ENCODE results near the gene SDHA. TPM values are rescaled to one million over a fixed set of nuclear protein-coding genes. Genes with fewer than 3 reads are reported as not detected.

Gene SDHA
- total and polyA plus RNA-seq, 12 donors = 116 to 296 (median 202) TPM

GRCh38 chr5:198516-199196 lies 19.5 kb upstream of the SDHA start:
- Histone ChIP-seq H3K27ac (no peak overlapping the region), H3K4me1 (replicated peaks in 1 of 2) (no peaks in the 10 kb centered on the region), H3K27me3 (no peaks in the 10 kb centered on the region), H3K36me3 (replicated peaks in 1 of 2) (peaks cover 0 to 4% of the 10 kb centered on the region in 2 donors), H3K9me3 (replicated peaks in 1 of 3) (no peaks in the 10 kb centered on the region), H3K4me3 (no peak overlapping the region)
- peak in 2 of 7 donors; percentile 1 to 2 for DNase-seq
- TF ChIP-seq CTCF (IDR thresholded peaks at IDR 0.05) = no peak
- TF ChIP-seq POLR2A (IDR thresholded peaks at IDR 0.05) = no peak
- 97 to 99% (median 98%) methylated on average over 17 to 21 of the region's 21 CpGs for WGBS, 4 donors
- intact Hi-C loops (cut with DNase I) = no loop called here

GRCh38 chr5:199197-199949 lies 18.7 kb upstream of the SDHA start:
- 92 to 96% (median 95%) methylated on average over 9 to 16 of the region's 16 CpGs for WGBS, 4 donors
- no peak for TF ChIP-seq CTCF (IDR thresholded peaks at IDR 0.05)
- TF ChIP-seq POLR2A (IDR thresholded peaks at IDR 0.05) = no peak
- Histone ChIP-seq H3K4me1 (replicated peaks in 1 of 2) (no peaks in the 10 kb centered on the region), H3K9me3 (replicated peaks in 1 of 3) (no peaks in the 10 kb centered on the region), H3K27ac (no peak overlapping the region), H3K36me3 (replicated peaks in 1 of 2) (peaks cover 0 to 12% of the 10 kb centered on the region in 2 donors), H3K4me3 (no peak overlapping the region), H3K27me3 (no peaks in the 10 kb centered on the region)
- intact Hi-C loops (cut with DNase I) = no loop called here
- DNase-seq = peak in 2 of 7 donors; percentile 4 to 11

GRCh38 chr5:199950-200645 lies 18.0 kb upstream of the SDHA start:
- no peak for TF ChIP-seq POLR2A (IDR thresholded peaks at IDR 0.05)
- no peak for TF ChIP-seq CTCF (IDR thresholded peaks at IDR 0.05)
- intact Hi-C loops (cut with DNase I) = no loop called here
- Histone ChIP-seq H3K27me3 (no peaks in the 10 kb centered on the region), H3K27ac (no peak overlapping the region), H3K4me3 (no peak overlapping the region), H3K4me1 (replicated peaks in 1 of 2) (no peaks in the 10 kb centered on the region), H3K36me3 (replicated peaks in 1 of 2) (peaks cover 0 to 18% of the 10 kb centered on the region in 2 donors), H3K9me3 (replicated peaks in 1 of 3) (no peaks in the 10 kb centered on the region)
- 92 to 95% (median 93%) methylated on average over 19 to 23 of the region's 23 CpGs for WGBS, 4 donors
- peak in 1 of 7 donors; percentile 5 for DNase-seq

GRCh38 chr5:200985-201384 lies 17.1 kb upstream of the SDHA start:
- WGBS, 4 donors = 79 to 95% (median 87%) methylated on average over 3 to 4 of the region's 4 CpGs
- no peaks in the 10 kb centered on the region for H3K27me3 ChIP-seq
- peak in 1 of 7 donors; percentile 6 for DNase-seq
- H3K36me3 ChIP-seq (replicated peaks in 1 of 2) = peaks cover 0 to 20% of the 10 kb centered on the region in 2 donors
- H3K4me3 ChIP-seq = no peak overlapping the region
- intact Hi-C loops (cut with DNase I) = no loop called here
- no peaks in the 10 kb centered on the region for H3K9me3 ChIP-seq (replicated peaks in 1 of 3)
- H3K27ac ChIP-seq = no peak overlapping the region
- no peaks in the 10 kb centered on the region for H3K4me1 ChIP-seq (replicated peaks in 1 of 2)
- TF ChIP-seq POLR2A (IDR thresholded peaks at IDR 0.05) = no peak
- TF ChIP-seq CTCF (IDR thresholded peaks at IDR 0.05) = no peak
